HepG2 (cell line): ENCODE data around the gene CACNA1C.

Experiments
- CEBPB ChIP-seq: IDR thresholded peaks from 2 replicates; pipeline ENCODE4 v1.6.1; 2011; ENCODE audit warnings: low read depth, low read length, improper control_type of control experiment, borderline replicate concordance
- ERF ChIP-seq: IDR thresholded peaks from 2 replicates; pipeline ENCODE4 v1.6.1; 2018; ENCODE audit warnings: missing biosample characterization, missing genetic modification reagents
- PBX3 ChIP-seq: sonication (generic); formaldehyde crosslinking; IDR thresholded peaks from 2 replicates; pipeline ENCODE4 v1.8.1; 2023; ENCODE audit warnings: missing genetic modification reagents, inconsistent platforms, borderline replicate concordance
- RAD21 ChIP-seq: fragments of 450-650 bp; formaldehyde crosslinking; IDR thresholded peaks from 2 replicates; pipeline ENCODE4 v1.5.0; 2020; ENCODE audit warnings: mild to moderate bottlenecking
- SKI ChIP-seq: fragments of 450-650 bp; IDR thresholded peaks from one replicate; pipeline ENCODE4 v1.6.1; 2018; ENCODE audit warnings: mild to moderate bottlenecking; ENCODE audit not compliant: partially characterized antibody
- THRA ChIP-seq: sonication (generic); formaldehyde crosslinking; IDR thresholded peaks from 2 replicates; pipeline ENCODE4 v1.4.0; 2020; ENCODE audit warnings: missing genetic modification reagents, borderline replicate concordance
- XRCC5 ChIP-seq: fragments of 200-400 bp; formaldehyde crosslinking; optimal IDR thresholded peaks from 2 replicates; pipeline ENCODE3; 2017; ENCODE audit warnings: mild to moderate bottlenecking, low read length
- ZBTB21 ChIP-seq: sonication (generic); formaldehyde crosslinking; IDR thresholded peaks from 2 replicates; pipeline ENCODE4 v1.4.0; 2020; ENCODE audit warnings: missing genetic modification reagents
- ZFX ChIP-seq: sonication (generic); formaldehyde crosslinking; IDR thresholded peaks from 2 replicates; pipeline ENCODE4 v1.4.0; 2020; ENCODE audit warnings: mild to moderate bottlenecking, low read depth, missing genetic modification reagents, moderate library complexity
- ZNF609 ChIP-seq: sonication (generic); formaldehyde crosslinking; IDR thresholded peaks from 2 replicates; pipeline ENCODE4 v1.4.0; 2020; ENCODE audit warnings: mild to moderate bottlenecking, missing genetic modification reagents, borderline replicate concordance
- TF ChIP-seq, protein P1 (sequence below): sonication (generic); formaldehyde crosslinking; IDR thresholded peaks from 2 replicates; pipeline ENCODE4 v1.5.0; 2020; ENCODE audit warnings: mild to moderate bottlenecking, missing genetic modification reagents, moderate library complexity

- TF ChIP-seq ZNF609 (CRISPR knock-in tag) (no peak), ZFX (no peak), SKI (no peak), THRA (CRISPR knock-in tag) (no peak), CEBPB (no peak), ERF (CRISPR knock-in tag) (no peak), RAD21 (CRISPR knock-in tag) (no peak), XRCC5 (no peak), PBX3 (CRISPR knock-in tag) (no peak), ZBTB21 (CRISPR knock-in tag) (no peak)
- TF ChIP-seq, protein P1, sequence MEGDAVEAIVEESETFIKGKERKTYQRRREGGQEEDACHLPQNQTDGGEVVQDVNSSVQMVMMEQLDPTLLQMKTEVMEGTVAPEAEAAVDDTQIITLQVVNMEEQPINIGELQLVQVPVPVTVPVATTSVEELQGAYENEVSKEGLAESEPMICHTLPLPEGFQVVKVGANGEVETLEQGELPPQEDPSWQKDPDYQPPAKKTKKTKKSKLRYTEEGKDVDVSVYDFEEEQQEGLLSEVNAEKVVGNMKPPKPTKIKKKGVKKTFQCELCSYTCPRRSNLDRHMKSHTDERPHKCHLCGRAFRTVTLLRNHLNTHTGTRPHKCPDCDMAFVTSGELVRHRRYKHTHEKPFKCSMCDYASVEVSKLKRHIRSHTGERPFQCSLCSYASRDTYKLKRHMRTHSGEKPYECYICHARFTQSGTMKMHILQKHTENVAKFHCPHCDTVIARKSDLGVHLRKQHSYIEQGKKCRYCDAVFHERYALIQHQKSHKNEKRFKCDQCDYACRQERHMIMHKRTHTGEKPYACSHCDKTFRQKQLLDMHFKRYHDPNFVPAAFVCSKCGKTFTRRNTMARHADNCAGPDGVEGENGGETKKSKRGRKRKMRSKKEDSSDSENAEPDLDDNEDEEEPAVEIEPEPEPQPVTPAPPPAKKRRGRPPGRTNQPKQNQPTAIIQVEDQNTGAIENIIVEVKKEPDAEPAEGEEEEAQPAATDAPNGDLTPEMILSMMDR (CRISPR knock-in tag), result no peak
Observed at GRCh38 chr12:2650261-2651067, 597.7 kb downstream of the CACNA1C start.
